Sciatic nerve (tissue), 2 donors: Measurements from ENCODE around the gene LRRC9. TPM values are rescaled to one million over a fixed set of nuclear protein-coding genes. Genes with fewer than 3 reads are reported as not detected.
"Not testable (repeated sequence)": the region's sequence is repeated elsewhere in the genome, so short reads cannot be mapped to it uniquely, and the experiment has no call there.

Experiments
- ATAC-seq: fragments of 200-7000 bp; cut with Tn5 transposase; one replicate; pipeline ENCODE4 v1.9.1; 2020; ENCODE audit warnings: mild to moderate bottlenecking, moderate library complexity
- DNase-seq: peaks from one replicate; pipeline ENCODE4 v3.0.0-alpha.2; 2020; ENCODE audit warnings: low spot score
- intact Hi-C: fragments of 100-400 bp; cut with DNase I; formaldehyde crosslinking; loops from one replicate; pipeline ENCODE4 v1.14.2; 2022
- total RNA-seq: library from RNA; stranded (reverse); fragmentation: NEBNext Ultra II Directional; extraction: Animal tissue kit (Norgen Biotek cat#: 25700); gene quantifications from one replicate; pipeline ENCODE4 v1.2.1, GENCODE V29; 2021
- donor health status: DM: no; HTN: no; CAD: no.
- donor health status: DM: no; HTN: no; CAD: no.

The LRRC9 gene
- total RNA-seq, 1 donor from 2014 or later = not detected

DNA sequence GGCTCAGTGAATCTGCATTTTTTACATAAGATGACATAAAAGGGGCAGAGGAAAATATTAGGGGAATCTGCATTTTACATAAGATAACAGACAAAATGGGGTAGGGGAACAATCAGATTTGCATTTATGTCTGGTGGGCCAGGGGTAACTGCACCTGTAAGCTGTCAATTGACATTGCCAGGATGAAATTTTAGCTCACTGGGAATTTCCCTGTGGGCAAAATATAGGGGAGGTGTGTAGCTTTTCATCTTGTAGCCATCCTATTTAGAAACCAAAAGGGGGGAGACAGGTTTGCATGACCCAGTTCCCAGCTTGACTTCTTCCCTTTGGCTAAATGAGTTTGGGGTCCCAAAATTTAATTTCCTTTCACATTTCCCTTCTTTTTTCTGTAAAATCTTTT is 175.3 kb downstream of the LRRC9 start:
- no peak for ATAC-seq
- no peak for DNase-seq
- intact Hi-C loops = no loop called here

DNA sequence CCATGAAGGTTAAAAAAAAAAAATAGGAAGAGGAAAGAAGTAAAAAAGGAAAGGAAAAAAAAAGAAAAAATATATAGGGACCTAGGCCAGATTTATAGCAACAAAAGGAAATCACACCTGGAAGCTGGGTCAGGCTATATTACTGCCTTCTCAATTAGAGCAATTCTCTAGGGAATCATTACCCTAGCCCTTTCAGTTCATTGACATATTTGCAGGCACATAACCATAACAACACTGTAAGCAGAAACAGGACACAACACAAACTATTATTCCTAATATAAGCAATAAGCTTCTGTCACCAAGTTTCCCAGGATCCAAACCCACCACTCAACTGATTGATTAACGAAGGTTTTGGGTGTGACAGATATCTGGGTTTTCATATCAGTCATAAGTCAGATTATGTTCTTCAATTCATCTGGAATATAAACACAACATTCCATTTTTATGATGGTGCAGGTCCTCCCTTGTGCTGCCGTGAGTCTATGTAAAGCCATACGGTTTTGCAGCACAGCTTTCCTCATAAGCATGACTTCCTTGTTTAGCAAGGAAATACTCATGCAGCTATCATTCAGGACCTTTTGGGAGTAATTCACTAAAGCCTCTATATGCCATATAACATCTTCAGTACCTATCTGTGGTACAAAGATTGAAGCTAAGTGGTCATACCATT is 176.0 kb downstream of the LRRC9 start:
- ATAC-seq (no peak), DNase-seq (no peak)
- intact Hi-C loops = no loop called here

DNA sequence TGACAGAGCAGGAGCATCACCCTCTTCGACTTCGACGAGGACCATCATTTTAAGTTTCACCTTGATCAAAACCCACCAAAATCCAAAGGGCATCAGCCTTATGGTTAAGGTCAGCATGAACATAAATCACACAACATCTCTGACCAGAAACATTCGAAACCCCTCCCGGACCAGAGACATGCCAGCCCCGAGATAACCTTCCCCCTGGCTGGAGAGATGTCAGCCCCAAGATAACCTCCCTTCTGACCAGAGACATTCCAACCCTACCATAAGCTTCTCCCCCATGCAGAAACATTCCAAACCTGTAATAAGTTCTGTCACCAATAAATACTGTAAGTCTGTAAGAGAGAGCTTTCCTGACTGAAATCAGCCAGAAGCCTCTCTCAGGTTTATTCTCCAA is 178.0 kb downstream of the LRRC9 start:
- no peak for ATAC-seq
- DNase-seq = no peak
- intact Hi-C loops = no loop called here

DNA sequence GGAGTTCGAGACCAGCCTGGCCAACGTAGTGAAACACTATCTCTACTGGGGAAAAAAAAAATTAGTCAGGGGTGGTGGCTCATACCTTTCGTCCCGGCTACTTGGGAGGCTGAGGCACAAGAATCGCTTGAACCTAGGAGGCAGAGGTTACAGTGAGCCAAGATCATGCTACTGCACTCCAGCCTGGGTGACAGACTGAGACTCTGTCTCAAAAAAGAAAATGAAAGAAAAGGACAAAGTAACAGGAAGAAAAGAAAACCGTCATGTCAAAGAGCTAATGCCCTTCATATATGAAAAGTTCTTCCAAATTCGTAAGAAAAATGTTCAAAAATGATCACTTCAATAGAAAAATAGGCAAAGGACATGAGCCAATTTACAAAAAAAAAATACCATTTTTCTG is 179.9 kb downstream of the LRRC9 start:
- ATAC-seq, DNase-seq, intact Hi-C loops: not testable (repeated sequence)

DNA sequence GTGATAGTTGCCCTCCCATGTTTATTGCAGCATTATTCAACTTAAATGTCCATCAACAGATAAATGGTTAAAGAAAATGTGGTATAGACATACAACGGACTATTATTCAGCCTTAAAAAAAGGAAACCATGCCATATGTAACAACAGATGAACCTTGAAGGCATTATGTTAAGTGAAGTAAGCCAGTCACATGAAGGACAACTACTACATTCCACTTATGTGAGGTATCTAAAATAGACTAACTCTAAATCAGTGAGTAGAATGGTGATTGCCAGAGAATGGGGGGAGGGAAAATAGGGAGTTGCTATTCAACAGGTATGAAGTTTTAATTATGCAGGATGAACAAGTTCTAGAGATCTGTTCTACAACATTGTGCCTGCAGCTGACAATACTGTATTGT is 181.8 kb downstream of the LRRC9 start:
- intact Hi-C loops = no loop called here
- ATAC-seq (no peak), DNase-seq (no peak)

DNA sequence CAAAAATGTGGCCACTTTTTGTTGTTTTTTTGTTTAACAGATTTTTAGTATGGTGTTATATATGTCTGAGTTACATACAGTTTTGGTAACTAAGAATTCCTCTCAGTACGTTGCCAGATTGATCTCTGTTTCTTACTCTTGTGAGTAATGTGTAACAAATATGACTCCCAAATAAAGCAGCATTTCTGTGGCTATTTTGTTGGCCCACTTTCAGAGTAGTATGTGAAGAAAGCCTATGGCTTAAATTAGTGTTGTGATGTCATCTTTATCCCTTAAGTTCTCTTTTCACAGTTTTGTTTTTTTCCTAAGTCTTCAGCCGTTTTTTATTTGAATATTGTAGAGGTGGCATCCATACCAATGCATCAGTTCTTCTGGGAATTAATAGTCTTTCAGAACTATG is 182.4 kb downstream of the LRRC9 start:
- intact Hi-C loops = no loop called here
- DNase-seq (no peak), ATAC-seq (no peak)

DNA sequence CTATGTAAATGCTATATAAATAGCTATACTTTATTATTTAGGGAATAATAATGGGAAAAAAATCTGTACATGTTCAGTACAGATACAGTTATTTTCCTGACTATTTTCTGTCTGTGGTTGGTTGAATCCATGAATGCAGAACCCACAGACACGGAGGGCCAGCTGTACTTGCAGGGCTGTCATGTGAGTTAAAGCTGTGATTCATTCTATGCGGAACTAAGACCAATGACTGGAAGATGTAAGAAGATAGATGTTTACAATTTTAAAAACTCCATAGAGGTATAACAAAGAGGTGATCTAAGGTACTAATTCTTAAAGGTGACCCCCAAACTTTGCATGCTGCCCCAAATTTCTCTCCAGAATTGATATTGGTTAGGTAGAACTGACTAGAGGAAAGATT is 186.4 kb downstream of the LRRC9 start:
- no peak for DNase-seq
- intact Hi-C loops = no loop called here
- ATAC-seq = peak; percentile 64

DNA sequence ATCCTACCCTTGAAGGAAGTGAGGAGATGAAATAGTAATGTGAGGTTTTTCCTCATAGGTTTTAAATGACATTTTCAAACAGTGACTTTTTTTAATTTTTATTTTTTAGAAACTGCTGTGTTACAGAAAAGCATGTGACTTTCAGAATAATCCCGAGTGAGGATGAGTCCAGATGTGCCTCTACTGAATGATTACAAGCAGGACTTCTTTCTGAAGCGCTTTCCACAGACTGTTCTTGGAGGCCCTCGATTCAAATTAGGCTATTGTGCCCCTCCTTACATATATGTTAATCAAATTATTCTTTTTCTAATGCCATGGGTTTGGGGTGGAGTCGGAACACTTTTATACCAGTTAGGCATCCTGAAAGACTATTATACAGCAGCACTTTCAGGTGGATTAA is 187.5 kb downstream of the LRRC9 start:
- intact Hi-C loops = no loop called here
- DNase-seq = no peak
- no peak for ATAC-seq

DNA sequence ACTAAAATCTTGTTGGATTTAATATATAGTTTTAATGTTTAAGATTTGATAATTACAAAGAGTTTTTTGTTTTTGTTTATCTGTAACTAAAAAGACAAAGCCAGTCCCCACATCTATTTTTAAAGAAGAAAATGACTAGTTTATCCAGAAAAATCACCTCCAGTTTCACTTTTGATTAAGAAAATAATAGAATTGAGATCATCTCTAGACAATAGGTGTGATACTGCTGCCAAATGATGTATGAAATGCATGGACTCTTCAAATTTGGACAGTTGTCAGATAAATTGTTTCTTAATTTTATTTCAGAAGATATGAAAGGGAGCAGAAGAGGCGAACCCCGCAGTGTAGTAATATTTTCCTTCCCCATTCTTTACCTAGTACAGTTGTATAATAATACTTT is 191.8 kb downstream of the LRRC9 start:
- no peak for ATAC-seq
- intact Hi-C loops = no loop called here
- no peak for DNase-seq

Other genes with a start within 250 kb of the LRRC9 start
- 5.4 TPM for gene RTN1, start 49.4 kb upstream of the LRRC9 start, total RNA-seq
- gene PCNX4, start 171.8 kb downstream of the LRRC9 start, total RNA-seq = 55.4 TPM
- 73.5 TPM for gene DHRS7, start 245.3 kb downstream of the LRRC9 start, total RNA-seq